ENCODE data around the gene SH3TC1. TPM values are rescaled to one million over a fixed set of nuclear protein-coding genes. Genes with fewer than 3 reads are reported as not detected.

The SH3TC1 gene
- total RNA-seq, 1 donor from 2014 or later, result 2.5 TPM

GRCh38 chr4:8263397-8263796, 64.3 kb downstream of the SH3TC1 start:
- DNase-seq, result no peak

GRCh38 chr4:8264106-8264505, 65.0 kb downstream of the SH3TC1 start:
- no peak for DNase-seq

GRCh38 chr4:8265171-8265929, 66.3 kb downstream of the SH3TC1 start:
- DNase-seq, result no peak

- DNase-seq, result no peak
These were observed 67.0 kb downstream of the SH3TC1 start for GRCh38 chr4:8266088-8266487.

GRCh38 chr4:8266508-8266907, 67.4 kb downstream of the SH3TC1 start:
- no peak for DNase-seq

GRCh38 chr4:8267077-8267476, 68.0 kb downstream of the SH3TC1 start:
- no peak for DNase-seq

- DNase-seq, result no peak
These were observed 69.1 kb downstream of the SH3TC1 start for GRCh38 chr4:8268211-8268610.

GRCh38 chr4:8268901-8269534, 69.9 kb downstream of the SH3TC1 start:
- DNase-seq, result no peak

GRCh38 chr4:8269535-8270417, 70.7 kb downstream of the SH3TC1 start, which contains the start of gene HTRA3:
Gene HTRA3, plus strand, starts transcription at chr4:8269754. Its CDS starts 215 bp downstream, at chr4:8269969.
- no peak for DNase-seq

GRCh38 chr4:8270418-8270771, 71.3 kb downstream of the SH3TC1 start:
- no peak for DNase-seq

GRCh38 chr4:8270912-8271815, 72.1 kb downstream of the SH3TC1 start:
- DNase-seq, result no peak

GRCh38 chr4:8271821-8272220, 72.7 kb downstream of the SH3TC1 start:
- DNase-seq, result no peak

GRCh38 chr4:8272472-8273428, 73.7 kb downstream of the SH3TC1 start:
- DNase-seq, result no peak

- no peak for DNase-seq
These were observed 74.4 kb downstream of the SH3TC1 start for GRCh38 chr4:8273450-8273849.

- no peak for DNase-seq
These were observed 75.1 kb downstream of the SH3TC1 start for GRCh38 chr4:8274066-8274652.

- peak; percentile 32 for DNase-seq
These were observed 75.9 kb downstream of the SH3TC1 start for GRCh38 chr4:8274765-8275547.

GRCh38 chr4:8275548-8275910, 76.4 kb downstream of the SH3TC1 start:
- DNase-seq, result no peak

GRCh38 chr4:8276358-8277240, 77.5 kb downstream of the SH3TC1 start:
- no peak for DNase-seq
